K562 (cell line): Measurements from ENCODE around the gene SHC1. TPM values are rescaled to one million over a fixed set of nuclear protein-coding genes. Genes with fewer than 3 reads are reported as not detected.

Experiments used
- LCOR ChIP-seq: sonication (generic); formaldehyde crosslinking; IDR thresholded peaks from 2 replicates; pipeline ENCODE4 v1.8.0; 2022; ENCODE audit warnings: mild to moderate bottlenecking, missing genetic modification reagents
- POLR2AphosphoS5 ChIP-seq: IDR thresholded peaks from 2 replicates; pipeline ENCODE4 v1.6.1; 2011; ENCODE audit warnings: mild to moderate bottlenecking, low read depth, low read length, moderate library complexity; ENCODE audit not compliant: control insufficient read depth, insufficient read depth
- POLR3G ChIP-seq: IDR thresholded peaks from 2 replicates; pipeline ENCODE4 v1.6.1; 2011; ENCODE audit not compliant: insufficient read length, insufficient replicate concordance; ENCODE audit errors: extremely low read depth
- ZNF561 ChIP-seq: fragments of 450-650 bp; formaldehyde crosslinking; conservative IDR thresholded peaks from 2 replicates; pipeline ENCODE4 v1.4.0; 2020; ENCODE audit warnings: mild to moderate bottlenecking, moderate library complexity
- polyA plus RNA-seq, 8 experiments: library from polyadenylated mRNA; depleted of rRNA in 4 of 8; stranded (reverse) in 5 of 8; unstranded in 3 of 8; fragments of >200 nt; fragmentation: Nextera tagmentation in 2 of 8; fragmentation: Illumina TruSeq in 1 of 8; extraction: Ambion mirVana in 2 of 8; extraction: Trizol in 1 of 8; gene quantifications; 2 replicates each; pipeline versions ENCODE4 v1.2.1 to v1.2.3, GENCODE V29; 2011 to 2014; ENCODE audit warnings: inconsistent platforms in 1 of 8, missing spikeins in 1 of 8
- total RNA-seq, 7 experiments: library from RNA; depleted of rRNA in 6 of 7; stranded (reverse); fragments of >200 nt in 6 of 7; fragmentation: Illumina TruSeq in 2 of 7; extraction: Trizol in 2 of 7; gene quantifications; 2 replicates each; pipeline versions ENCODE4 v1.2.1 to v1.2.3, GENCODE V29; 2011 to 2021; ENCODE audit warnings: low replicate concordance in 1 of 7
- TF ChIP-seq, protein P1 (sequence below), 3 experiments: IDR thresholded peaks in 2 of 3; conservative IDR thresholded peaks in 1 of 3; 2 replicates each; pipeline ENCODE4 v1.5.1; 2011 to 2012; ENCODE audit warnings: low read length in 3 of 3, mild to moderate bottlenecking in 3 of 3, control low read depth in 2 of 3, improper control_type of control experiment in 1 of 3, inconsistent platforms in 1 of 3, low read depth in 1 of 3, mixed read lengths in 1 of 3, moderate library complexity in 1 of 3; ENCODE audit not compliant: insufficient read depth in 2 of 3
- TF ChIP-seq, protein P2 (sequence below): fragments of 450-650 bp; formaldehyde crosslinking; IDR thresholded peaks from 2 replicates; pipeline ENCODE4 v1.4.0; 2020; ENCODE audit warnings: mild to moderate bottlenecking, mixed read lengths
- TF ChIP-seq, protein P3 (sequence below): sonication (generic); formaldehyde crosslinking; IDR thresholded peaks from 2 replicates; pipeline ENCODE4 v1.8.0; 2022; ENCODE audit warnings: missing genetic modification reagents, mild to moderate bottlenecking, borderline replicate concordance

Gene SHC1
- total and polyA plus RNA-seq, 9 of the 15 experiments (the other 6 are each of a cell fraction or from before 2014, with no cell fraction given): 4.1 to 113 (median 51.9) TPM

DNA sequence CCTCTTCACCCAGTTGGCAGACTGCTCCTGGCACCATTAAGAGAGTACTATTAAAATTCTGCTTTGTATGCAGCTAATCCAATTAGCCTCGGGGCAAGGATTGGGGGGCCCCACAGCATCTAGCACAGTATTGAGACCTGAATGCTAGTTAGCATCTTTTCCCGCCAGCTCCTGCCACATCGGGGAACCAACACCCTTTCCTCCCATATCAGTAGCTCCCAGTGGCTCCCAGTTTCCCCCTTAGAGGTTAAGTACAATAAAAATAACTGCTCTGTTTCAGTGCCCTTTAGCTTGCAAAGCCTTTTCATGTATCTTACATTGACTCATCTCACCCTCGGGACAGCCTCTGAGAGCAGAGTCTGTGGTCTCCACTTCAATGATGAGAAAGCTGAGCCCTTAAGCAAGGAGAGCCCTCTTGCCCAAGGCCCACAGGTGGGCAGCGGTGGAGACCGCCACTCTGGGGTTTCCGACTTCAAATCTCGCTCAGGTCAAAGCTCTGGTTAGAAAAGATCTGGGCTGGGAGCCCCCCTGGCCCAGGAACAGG is 29.8 kb downstream of the SHC1 start (continued):
- TF ChIP-seq, protein P1, sequence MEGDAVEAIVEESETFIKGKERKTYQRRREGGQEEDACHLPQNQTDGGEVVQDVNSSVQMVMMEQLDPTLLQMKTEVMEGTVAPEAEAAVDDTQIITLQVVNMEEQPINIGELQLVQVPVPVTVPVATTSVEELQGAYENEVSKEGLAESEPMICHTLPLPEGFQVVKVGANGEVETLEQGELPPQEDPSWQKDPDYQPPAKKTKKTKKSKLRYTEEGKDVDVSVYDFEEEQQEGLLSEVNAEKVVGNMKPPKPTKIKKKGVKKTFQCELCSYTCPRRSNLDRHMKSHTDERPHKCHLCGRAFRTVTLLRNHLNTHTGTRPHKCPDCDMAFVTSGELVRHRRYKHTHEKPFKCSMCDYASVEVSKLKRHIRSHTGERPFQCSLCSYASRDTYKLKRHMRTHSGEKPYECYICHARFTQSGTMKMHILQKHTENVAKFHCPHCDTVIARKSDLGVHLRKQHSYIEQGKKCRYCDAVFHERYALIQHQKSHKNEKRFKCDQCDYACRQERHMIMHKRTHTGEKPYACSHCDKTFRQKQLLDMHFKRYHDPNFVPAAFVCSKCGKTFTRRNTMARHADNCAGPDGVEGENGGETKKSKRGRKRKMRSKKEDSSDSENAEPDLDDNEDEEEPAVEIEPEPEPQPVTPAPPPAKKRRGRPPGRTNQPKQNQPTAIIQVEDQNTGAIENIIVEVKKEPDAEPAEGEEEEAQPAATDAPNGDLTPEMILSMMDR (IDR thresholded peaks at IDR 0.05 in 2 of 3, conservative IDR thresholded peaks at IDR 0.05 in 1 of 3; ENCODE audit: insufficient read depth in 2 of 3, low read depth in 1 of 3, low read length in 3 of 3): no peak
- TF ChIP-seq, protein P2, sequence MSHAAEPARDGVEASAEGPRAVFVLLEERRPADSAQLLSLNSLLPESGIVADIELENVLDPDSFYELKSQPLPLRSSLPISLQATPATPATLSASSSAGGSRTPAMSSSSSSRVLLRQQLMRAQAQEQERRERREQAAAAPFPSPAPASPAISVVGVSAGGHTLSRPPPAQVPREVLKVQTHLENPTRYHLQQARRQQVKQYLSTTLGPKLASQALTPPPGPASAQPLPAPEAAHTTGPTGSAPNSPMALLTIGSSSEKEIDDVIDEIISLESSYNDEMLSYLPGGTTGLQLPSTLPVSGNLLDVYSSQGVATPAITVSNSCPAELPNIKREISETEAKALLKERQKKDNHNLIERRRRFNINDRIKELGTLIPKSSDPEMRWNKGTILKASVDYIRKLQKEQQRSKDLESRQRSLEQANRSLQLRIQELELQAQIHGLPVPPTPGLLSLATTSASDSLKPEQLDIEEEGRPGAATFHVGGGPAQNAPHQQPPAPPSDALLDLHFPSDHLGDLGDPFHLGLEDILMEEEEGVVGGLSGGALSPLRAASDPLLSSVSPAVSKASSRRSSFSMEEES (CRISPR knock-in tag): no peak
- TF ChIP-seq POLR3G (no peak), ZNF561 (CRISPR knock-in tag) (no peak), POLR2AphosphoS5 (no peak), LCOR (CRISPR knock-in tag) (no peak)
- TF ChIP-seq, protein P3, sequence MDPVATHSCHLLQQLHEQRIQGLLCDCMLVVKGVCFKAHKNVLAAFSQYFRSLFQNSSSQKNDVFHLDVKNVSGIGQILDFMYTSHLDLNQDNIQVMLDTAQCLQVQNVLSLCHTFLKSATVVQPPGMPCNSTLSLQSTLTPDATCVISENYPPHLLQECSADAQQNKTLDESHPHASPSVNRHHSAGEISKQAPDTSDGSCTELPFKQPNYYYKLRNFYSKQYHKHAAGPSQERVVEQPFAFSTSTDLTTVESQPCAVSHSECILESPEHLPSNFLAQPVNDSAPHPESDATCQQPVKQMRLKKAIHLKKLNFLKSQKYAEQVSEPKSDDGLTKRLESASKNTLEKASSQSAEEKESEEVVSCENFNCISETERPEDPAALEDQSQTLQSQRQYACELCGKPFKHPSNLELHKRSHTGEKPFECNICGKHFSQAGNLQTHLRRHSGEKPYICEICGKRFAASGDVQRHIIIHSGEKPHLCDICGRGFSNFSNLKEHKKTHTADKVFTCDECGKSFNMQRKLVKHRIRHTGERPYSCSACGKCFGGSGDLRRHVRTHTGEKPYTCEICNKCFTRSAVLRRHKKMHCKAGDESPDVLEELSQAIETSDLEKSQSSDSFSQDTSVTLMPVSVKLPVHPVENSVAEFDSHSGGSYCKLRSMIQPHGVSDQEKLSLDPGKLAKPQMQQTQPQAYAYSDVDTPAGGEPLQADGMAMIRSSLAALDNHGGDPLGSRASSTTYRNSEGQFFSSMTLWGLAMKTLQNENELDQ (CRISPR knock-in tag): no peak
